GM12878 (cell line): Measurements from ENCODE around the gene PXDC1. TPM values are rescaled to one million over a fixed set of nuclear protein-coding genes. Genes with fewer than 3 reads are reported as not detected.

Experiments
- ATAC-seq: fragments of 200-7000 bp; cut with Tn5 transposase; 3 replicates; pipeline ENCODE4 v1.9.1; 2020; ENCODE audit warnings: mild to moderate bottlenecking, moderate library complexity
- BruUV-seq: library from RNA; stranded (reverse); fragments of 400-500 nt; replicated peaks from 2 replicates; lab custom pipeline; 2021; lab: Mats Ljungman, UMichigan
- CTCF ChIA-PET: fragments of 300-600 bp; sonication (Branson Sonifier 250); formaldehyde crosslinking; extraction: SDS; loops from one replicate; lab custom pipeline; 2021; ENCODE audit warnings: inconsistent platforms; lab: Yijun Ruan, JAX
- POLR2A ChIA-PET: fragments of 350-600 bp; formaldehyde crosslinking; extraction: SDS; loops from one replicate; lab custom pipeline; 2021; ENCODE audit warnings: inconsistent platforms; lab: Charles Lee
- RAD21 ChIA-PET: fragments of 300-600 bp; sonication (Branson Sonifier 250); formaldehyde crosslinking; loops from one replicate; lab custom pipeline; 2023; ENCODE audit warnings: antibody characterized with exemption; ENCODE audit not compliant: unreplicated experiment; lab: Charles Lee
- SMC1A ChIA-PET: fragments of 300-600 bp; sonication (Branson Sonifier 250); formaldehyde crosslinking; loops from one replicate; lab custom pipeline; 2023; ENCODE audit not compliant: unreplicated experiment, uncharacterized antibody; lab: Charles Lee
- DNase-seq: peaks from one replicate; pipeline ENCODE4 v3.0.0-alpha.2; 2011; ENCODE audit warnings: low read depth, low spot score
- FAIRE-seq: peaks from 3 replicates; lab custom pipeline; 2011; peaks lifted over from hg19 to GRCh38; lab: Jason Lieb, UNC
- H2AFZ ChIP-seq: 2 replicates; pipeline ENCODE4 v1.6.0; 2011; ENCODE audit warnings: low read depth, low read length, control low read depth; ENCODE audit not compliant: control insufficient read depth
- H3K27ac ChIP-seq: 2 replicates; pipeline ENCODE4 v1.5.1; 2011; ENCODE audit warnings: control low read depth; ENCODE audit not compliant: control insufficient read depth, insufficient read depth
- H3K27me3 ChIP-seq, 2 experiments: replicated peaks in 1 of 2; 2 replicates each; pipeline versions ENCODE4 v1.6.0 to v1.6.1; 2011; ENCODE audit warnings: low read length in 1 of 2; ENCODE audit not compliant: control insufficient read depth in 2 of 2, insufficient read depth in 2 of 2
- H3K36me3 ChIP-seq, 2 experiments: 2 replicates each; pipeline ENCODE4 v1.5.1; 2011; ENCODE audit warnings: low read length in 1 of 2; ENCODE audit not compliant: control insufficient read depth in 2 of 2, insufficient read depth in 2 of 2
- H3K4me1 ChIP-seq: 2 replicates; pipeline ENCODE4 v1.6.1; 2011; ENCODE audit warnings: mild to moderate bottlenecking, low read length, moderate library complexity, mixed read lengths; ENCODE audit not compliant: control insufficient read depth, insufficient read depth
- H3K4me2 ChIP-seq: 2 replicates; pipeline ENCODE4 v1.6.0; 2011; ENCODE audit warnings: control low read depth; ENCODE audit not compliant: control insufficient read depth, insufficient read depth
- H3K4me3 ChIP-seq: fragments of 200-600 bp; sonication (generic); 2 replicates; pipeline ENCODE4 v1.5.1; 2016
- H3K79me2 ChIP-seq: 2 replicates; pipeline ENCODE4 v1.6.0; 2011; ENCODE audit warnings: low read length; ENCODE audit not compliant: control insufficient read depth, insufficient read depth
- H3K9ac ChIP-seq: 2 replicates; pipeline ENCODE4 v1.8.0; 2011; ENCODE audit warnings: low read length, control low read depth, mixed read lengths; ENCODE audit not compliant: control insufficient read depth, insufficient read depth
- H3K9me3 ChIP-seq: replicated peaks from 3 replicates; pipeline ENCODE4 v1.5.1; 2011; ENCODE audit warnings: mild to moderate bottlenecking, low read length; ENCODE audit not compliant: control insufficient read depth, insufficient read depth
- H4K20me1 ChIP-seq: 2 replicates; pipeline ENCODE4 v1.6.0; 2011; ENCODE audit not compliant: control insufficient read depth, insufficient read depth
- ATF7 ChIP-seq: fragments of 450-650 bp; IDR thresholded peaks from 2 replicates; pipeline ENCODE4 v1.6.1; 2016; ENCODE audit warnings: low read depth, mild to moderate bottlenecking
- BHLHE40 ChIP-seq, 2 experiments: fragments of 450-650 bp in 1 of 2; IDR thresholded peaks; 2 replicates each; pipeline ENCODE4 v1.6.1; 2011 to 2017; ENCODE audit warnings: low read depth in 2 of 2, borderline replicate concordance in 1 of 2, improper control_type of control experiment in 1 of 2, low read length in 1 of 2, mild to moderate bottlenecking in 1 of 2
- EED ChIP-seq: sonication (generic); IDR thresholded peaks from 2 replicates; pipeline ENCODE4 v1.6.1; 2016; ENCODE audit warnings: antibody characterized with exemption, low read depth
- GABPA ChIP-seq: IDR thresholded peaks from 2 replicates; pipeline ENCODE4 v1.6.1; 2014; ENCODE audit warnings: antibody characterized with exemption, low read depth, mild to moderate bottlenecking, inconsistent platforms
- HDGF ChIP-seq: fragments of 450-650 bp; IDR thresholded peaks from 2 replicates; pipeline ENCODE4 v1.6.1; 2016; ENCODE audit warnings: antibody characterized with exemption
- IKZF1 ChIP-seq: fragments of 450-650 bp; conservative IDR thresholded peaks from 2 replicates; pipeline ENCODE4 v1.6.1; 2017; ENCODE audit warnings: antibody characterized with exemption, mild to moderate bottlenecking
- IKZF2 ChIP-seq, 2 experiments: fragments of 450-650 bp; IDR thresholded peaks; 2 replicates each; pipeline ENCODE4 v1.6.1; 2017; ENCODE audit warnings: mild to moderate bottlenecking in 2 of 2, moderate library complexity in 2 of 2
- JUNB ChIP-seq: IDR thresholded peaks from 2 replicates; pipeline ENCODE4 v1.6.1; 2016; ENCODE audit warnings: antibody characterized with exemption, mild to moderate bottlenecking
- KDM1A ChIP-seq: fragments of 200-600 bp; sonication (generic); IDR thresholded peaks from 2 replicates; pipeline ENCODE4 v1.6.1; 2016; ENCODE audit warnings: borderline replicate concordance
- KLF5 ChIP-seq: fragments of 450-650 bp; IDR thresholded peaks from 2 replicates; pipeline ENCODE4 v1.6.1; 2014; ENCODE audit warnings: mild to moderate bottlenecking; ENCODE audit not compliant: partially characterized antibody
- MYC ChIP-seq: IDR thresholded peaks from 2 replicates; pipeline ENCODE4 v1.6.1; 2011; ENCODE audit warnings: mild to moderate bottlenecking, low read length, moderate library complexity, inconsistent platforms; ENCODE audit not compliant: insufficient read depth, insufficient replicate concordance, insufficient read length, severe bottlenecking
- NFXL1 ChIP-seq: fragments of 450-650 bp; IDR thresholded peaks from 2 replicates; pipeline ENCODE4 v1.6.1; 2017; ENCODE audit warnings: antibody characterized with exemption, mild to moderate bottlenecking, borderline replicate concordance
- NFYB ChIP-seq: IDR thresholded peaks from 2 replicates; pipeline ENCODE4 v1.6.1; 2011; ENCODE audit warnings: low read depth, mild to moderate bottlenecking, low read length, improper control_type of control experiment, moderate library complexity; ENCODE audit not compliant: insufficient read depth
- PAX8 ChIP-seq: fragments of 450-650 bp; IDR thresholded peaks from 2 replicates; pipeline ENCODE4 v1.6.1; 2017; ENCODE audit warnings: mild to moderate bottlenecking, moderate library complexity
- POLR2A ChIP-seq: IDR thresholded peaks from 2 replicates; pipeline ENCODE4 v1.6.1; 2011; ENCODE audit warnings: low read depth, mild to moderate bottlenecking, low read length
- SMAD5 ChIP-seq: IDR thresholded peaks from 2 replicates; pipeline ENCODE4 v1.6.1; 2016; ENCODE audit warnings: antibody characterized with exemption, low read depth
- SREBF1 ChIP-seq: IDR thresholded peaks from 2 replicates; pipeline ENCODE4 v1.6.1; 2012; ENCODE audit warnings: mild to moderate bottlenecking, low read length
- STAT3 ChIP-seq: IDR thresholded peaks from 2 replicates; pipeline ENCODE4 v1.6.1; 2011; ENCODE audit warnings: low read depth, low read length, improper control_type of control experiment
- WRNIP1 ChIP-seq: IDR thresholded peaks from 2 replicates; pipeline ENCODE4 v1.6.1; 2011; ENCODE audit warnings: low read depth, low read length, improper control_type of control experiment, borderline replicate concordance
- ZBED1 ChIP-seq: IDR thresholded peaks from 2 replicates; pipeline ENCODE4 v1.6.1; 2016; ENCODE audit warnings: borderline replicate concordance
- ZNF217 ChIP-seq: fragments of 450-650 bp; IDR thresholded peaks from 2 replicates; pipeline ENCODE4 v1.6.1; 2017; ENCODE audit warnings: antibody characterized with exemption, mild to moderate bottlenecking
- WGBS: methylation state at CpG from one replicate; pipeline ENCODE4 v1.1.6; 2016; ENCODE audit warnings: low lambda C conversion rate; ENCODE audit not compliant: insufficient replicate concordance, insufficient coverage; ENCODE audit errors: missing lambda C conversion rate; 5-methylcytosine and 5-hydroxymethylcytosine counted together
- in situ Hi-C: fragments of 300-500 bp; cut with MboI; formaldehyde crosslinking; loops from 9 replicates; pipeline ENCODE4 v1.14.3; 2018; ENCODE audit warnings: mixed read lengths
- intact Hi-C: fragments of 100-400 bp; cut with micrococcal nuclease; formaldehyde crosslinking; loops from one replicate; pipeline ENCODE4 v1.14.2; 2022; ENCODE audit not compliant: unreplicated experiment
- polyA plus RNA-seq, 11 experiments: library from polyadenylated mRNA; depleted of rRNA in 4 of 11; unstranded in 6 of 11; stranded (reverse) in 5 of 11; fragments of >200 nt; fragmentation: Nextera tagmentation in 4 of 11; fragmentation: Illumina TruSeq in 1 of 11; extraction: Ambion mirVana in 4 of 11; extraction: Trizol in 1 of 11; gene quantifications; 1 replicate in 1 of 11; 2 replicates in 10 of 11; pipeline versions ENCODE4 v1.2.1 to v1.2.3, GENCODE V29; 2011 to 2016; ENCODE audit warnings: inconsistent platforms in 2 of 11, missing spikeins in 2 of 11, low read depth in 1 of 11
- total RNA-seq, 4 experiments: library from RNA; depleted of rRNA in 3 of 4; stranded (reverse); fragments of >200 nt in 3 of 4; fragmentation: Illumina TruSeq in 1 of 4; extraction: Trizol in 1 of 4; gene quantifications; 2 replicates each; pipeline versions ENCODE4 v1.2.1 to v1.2.3, GENCODE V29; 2013 to 2021
- TF ChIP-seq, protein P1 (sequence below): IDR thresholded peaks from 2 replicates; pipeline ENCODE4 v1.6.1; 2011; ENCODE audit warnings: low read depth, low read length, improper control_type of control experiment, borderline replicate concordance

PXDC1 gene
- total and polyA plus RNA-seq, 10 of the 15 experiments (the other 5 are each of a cell fraction or from before 2014, with no cell fraction given): 0.03 to 0.72 (median 0.32) TPM; not detected in 2

DNA sequence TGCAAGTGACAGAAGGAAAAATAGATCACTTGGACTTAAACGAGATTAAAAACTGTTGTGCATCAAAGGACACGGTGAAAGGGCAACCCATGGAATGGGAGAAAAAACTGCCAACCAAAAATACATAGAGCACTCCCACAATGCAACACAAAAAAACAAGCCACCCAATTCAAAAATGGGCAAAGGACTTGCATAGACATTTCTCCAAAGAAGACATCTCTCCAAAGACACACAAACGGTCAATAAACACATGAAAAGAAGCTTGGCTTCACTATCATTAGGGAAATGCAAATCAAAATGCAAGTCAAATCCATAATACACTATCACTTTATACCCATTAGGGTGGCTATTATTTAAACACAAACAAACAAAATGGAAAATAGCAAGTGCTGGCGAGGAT lies 45.0 kb downstream of the PXDC1 start:
- RAD21 ChIA-PET: no interaction called here
- no peak for ATAC-seq
- no peaks in the 10 kb centered on the region for H3K79me2 ChIP-seq

DNA sequence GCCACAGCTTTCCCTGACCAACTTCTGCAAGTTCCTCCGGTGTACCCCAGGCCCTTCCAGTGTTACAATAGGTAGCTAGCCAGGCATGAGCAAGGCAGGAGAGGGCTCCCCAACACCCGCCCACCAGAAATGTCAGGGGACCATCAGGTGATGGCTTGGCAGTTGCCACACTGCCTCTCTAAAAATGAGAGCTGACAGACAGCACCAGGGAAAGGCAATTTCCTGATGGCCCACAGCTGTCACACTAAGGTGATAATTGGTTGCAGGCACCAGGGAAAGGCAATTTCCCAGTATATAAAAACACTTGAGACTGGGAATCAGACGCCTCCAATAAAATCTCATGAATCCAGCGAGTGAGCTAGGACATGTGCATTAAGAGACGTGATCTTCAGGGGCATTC lies 49.9 kb downstream of the PXDC1 start:
- H3K9me3 ChIP-seq: no peaks in the 10 kb centered on the region
- H2AFZ ChIP-seq: no peak overlapping the region
- no peak for FAIRE-seq
- TF ChIP-seq WRNIP1: no peak
- TF ChIP-seq, protein P1, sequence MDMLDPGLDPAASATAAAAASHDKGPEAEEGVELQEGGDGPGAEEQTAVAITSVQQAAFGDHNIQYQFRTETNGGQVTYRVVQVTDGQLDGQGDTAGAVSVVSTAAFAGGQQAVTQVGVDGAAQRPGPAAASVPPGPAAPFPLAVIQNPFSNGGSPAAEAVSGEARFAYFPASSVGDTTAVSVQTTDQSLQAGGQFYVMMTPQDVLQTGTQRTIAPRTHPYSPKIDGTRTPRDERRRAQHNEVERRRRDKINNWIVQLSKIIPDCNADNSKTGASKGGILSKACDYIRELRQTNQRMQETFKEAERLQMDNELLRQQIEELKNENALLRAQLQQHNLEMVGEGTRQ: no peak
- TF ChIP-seq BHLHE40 (IDR thresholded peaks at IDR 0.05; ENCODE audit: borderline replicate concordance in 1 of 2, low read depth in 2 of 2, low read length in 1 of 2): no peak
- no peak for TF ChIP-seq KDM1A
- TF ChIP-seq JUNB: no peak
- H3K79me2 ChIP-seq: no peaks in the 10 kb centered on the region
- no peak overlapping the region for H3K27ac ChIP-seq
- POLR2A ChIA-PET: no interaction called here
- H3K4me1 ChIP-seq: no peaks in the 10 kb centered on the region
- H3K4me2 ChIP-seq: no peak overlapping the region
- WGBS: 19% methylated on average over 5 of the region's 5 CpGs
- DNase-seq: no peak
- BruUV-seq: no TSS peak
- no peak for ATAC-seq
- RAD21 ChIA-PET: no interaction called here
- no peak overlapping the region for H3K4me3 ChIP-seq
- H3K9ac ChIP-seq: no peak overlapping the region
- 0 out of 4 replicates have a peak, but pooled peaks cover 0 to 2% of the 10 kb centered on the region in 2 experiments for H3K27me3 ChIP-seq
- H4K20me1 ChIP-seq: no peaks in the 10 kb centered on the region
- CTCF ChIA-PET: no interaction called here
- in situ Hi-C loops (no loop called here), intact Hi-C loops (no loop called here)
- no peaks in the 10 kb centered on the region for H3K36me3 ChIP-seq
- SMC1A ChIA-PET: no interaction called here

More for the DNA sequence above, 45.0 kb downstream of the PXDC1 start:
- in situ Hi-C loops: no loop called here
- BruUV-seq: no TSS peak
- Histone ChIP-seq H3K9ac (no peak overlapping the region), H3K9me3 (no peaks in the 10 kb centered on the region), H4K20me1 (no peaks in the 10 kb centered on the region), H3K4me3 (no peak overlapping the region), H3K4me2 (no peak overlapping the region), H3K4me1 (no peaks in the 10 kb centered on the region), H2AFZ (no peak overlapping the region), H3K27me3 (no peaks in the 10 kb centered on the region), H3K36me3 (no peaks in the 10 kb centered on the region), H3K27ac (no peak overlapping the region)
- FAIRE-seq (no peak), DNase-seq (no peak)
- TF ChIP-seq IKZF2 (IDR thresholded peaks at IDR 0.05) (no peak), STAT3 (no peak), NFYB (no peak), ATF7 (no peak), KLF5 (no peak), NFXL1 (no peak), KDM1A (no peak), IKZF1 (no peak), PAX8 (no peak), POLR2A (no peak), GABPA (no peak), EED (no peak), SMAD5 (no peak), ZNF217 (no peak), MYC (no peak), ZBED1 (no peak), HDGF (no peak), SREBF1 (no peak)
- 22% methylated on average over 4 of the region's 4 CpGs for WGBS
- CTCF ChIA-PET: no interaction called here
- SMC1A ChIA-PET: interaction anchor here (0.6 kb wide), 1 partner anchor 152 kb away, joined by 3 read pairs; no protein-coding TSS in a partner anchor
- POLR2A ChIA-PET: no interaction called here
- intact Hi-C loops: no loop called here
